ENCODE results near the gene RBM34.
"Not testable (repeated sequence)": the region's sequence is repeated elsewhere in the genome, so short reads cannot be mapped to it uniquely, and the experiment has no call there.

Gene RBM34

GRCh38 chr1:235160957-235161684 lies at the start of gene RBM34:
Gene RBM34 (minus strand): TSS chr1:235161250. CDS start chr1:235161226, 24 bp downstream.
- DNase-seq: peak; percentile 83 to 93 (median 88)

- peak in 5 of 6 experiments; percentile 10 to 69 (median 57) for DNase-seq
These were observed 46.1 kb upstream of the RBM34 start for GRCh38 chr1:235207209-235207565.

GRCh38 chr1:235206533-235207208 lies 45.6 kb upstream of the RBM34 start:
- peak in 2 of 6 experiments; percentile 58 to 64 for DNase-seq

- no peak for DNase-seq
These were observed 44.6 kb upstream of the RBM34 start for GRCh38 chr1:235205687-235206086.

- no peak for DNase-seq
These were observed 42.4 kb upstream of the RBM34 start for GRCh38 chr1:235203428-235203827.

- DNase-seq: not testable (repeated sequence)
These were observed 41.4 kb upstream of the RBM34 start for GRCh38 chr1:235202447-235202846.

- DNase-seq: no peak
These were observed 38.4 kb upstream of the RBM34 start for GRCh38 chr1:235199441-235199840.

- no peak for DNase-seq
These were observed 29.4 kb upstream of the RBM34 start for GRCh38 chr1:235190431-235190830.

GRCh38 chr1:235187316-235187715 lies 26.3 kb upstream of the RBM34 start:
- DNase-seq: no peak

GRCh38 chr1:235181561-235182245 lies 20.7 kb upstream of the RBM34 start:
- DNase-seq: no peak

GRCh38 chr1:235180916-235181460 lies 19.9 kb upstream of the RBM34 start:
- no peak for DNase-seq

- DNase-seq: no peak
These were observed 15.4 kb upstream of the RBM34 start for GRCh38 chr1:235176486-235176885.

- DNase-seq: no peak
These were observed 8.9 kb upstream of the RBM34 start for GRCh38 chr1:235169986-235170385.

GRCh38 chr1:235168375-235168774 lies 7.3 kb upstream of the RBM34 start:
- no peak for DNase-seq

GRCh38 chr1:235161685-235162327 lies 756 bp upstream of the RBM34 start:
- DNase-seq: no peak

GRCh38 chr1:235160383-235160956 lies 580 bp downstream of the RBM34 start:
- peak in 2 of 6 experiments; percentile 65 to 80 for DNase-seq

- DNase-seq: not testable (repeated sequence)
These were observed 1.1 kb downstream of the RBM34 start for GRCh38 chr1:235159930-235160329.

GRCh38 chr1:235159284-235159683 lies 1.8 kb downstream of the RBM34 start:
- DNase-seq: not testable (repeated sequence)

- no peak for DNase-seq
These were observed 2.4 kb downstream of the RBM34 start for GRCh38 chr1:235158680-235159079.

GRCh38 chr1:235157150-235157549 lies 3.9 kb downstream of the RBM34 start:
- no peak for DNase-seq

- DNase-seq: no peak
These were observed 4.3 kb downstream of the RBM34 start for GRCh38 chr1:235156740-235157139.

- no peak for DNase-seq
These were observed 4.8 kb downstream of the RBM34 start for GRCh38 chr1:235156265-235156664.

GRCh38 chr1:235152235-235152634 lies 8.8 kb downstream of the RBM34 start:
- no peak for DNase-seq
